HepG2 (cell line): ENCODE measurements around the gene SCT. TPM values are rescaled to one million over a fixed set of nuclear protein-coding genes. Genes with fewer than 3 reads are reported as not detected.
A peak's percentile ranks its signal among the peaks of the same experiment; 100 is the strongest.

ENCODE experiments used
- ATAC-seq: fragments of 200-7000 bp; cut with Tn5 transposase; 3 replicates; pipeline ENCODE4 v1.9.1; 2020; ENCODE audit warnings: mild to moderate bottlenecking, moderate library complexity
- BruUV-seq: library from RNA; stranded (reverse); fragments of 400-500 nt; replicated peaks from 2 replicates; lab custom pipeline; 2021; lab: Mats Ljungman, UMichigan
- CTCF ChIA-PET: fragments of 300-600 bp; formaldehyde crosslinking; extraction: SDS; loops from one replicate; lab custom pipeline; 2021; ENCODE audit warnings: low total read pairs, inconsistent platforms, low intra/inter-chr PET ratio; lab: Yijun Ruan, JAX
- POLR2A ChIA-PET: fragments of 350-600 bp; sonication (Branson Sonifier 250); formaldehyde crosslinking; loops from one replicate; lab custom pipeline; 2020; ENCODE audit warnings: antibody characterized with exemption, inconsistent platforms; lab: Yijun Ruan, JAX
- DNase-seq: peaks from one replicate; pipeline ENCODE4 v3.0.0-alpha.2; 2015; ENCODE audit warnings: low spot score
- FAIRE-seq: peaks from 3 replicates; lab custom pipeline; 2011; peaks lifted over from hg19 to GRCh38; lab: Jason Lieb, UNC
- H2AFZ ChIP-seq: one replicate; pipeline ENCODE4 v1.6.1; 2011; ENCODE audit warnings: low read length, inconsistent platforms
- H3K27ac ChIP-seq: fragments of 300-600 bp; 3 replicates; pipeline ENCODE4 v1.8.0; 2011; ENCODE audit warnings: mixed run types, mild to moderate bottlenecking, mixed read lengths, low read length, inconsistent platforms; ENCODE audit not compliant: insufficient read depth; ENCODE audit errors: extremely low read length
- H3K27me3 ChIP-seq, 2 experiments: fragments of 200-600 bp in 1 of 2; 2 replicates in 1 of 2; 3 replicates in 1 of 2; pipeline versions ENCODE4 v1.6.0 to v1.8.0; 2011; ENCODE audit warnings: low read length in 2 of 2, mild to moderate bottlenecking in 2 of 2, moderate library complexity in 2 of 2, inconsistent platforms in 1 of 2; ENCODE audit not compliant: insufficient read depth in 2 of 2, control insufficient read depth in 1 of 2
- H3K36me3 ChIP-seq, 2 experiments: fragments of 200-600 bp in 1 of 2; replicated peaks in 1 of 2; 2 replicates in 1 of 2; 3 replicates in 1 of 2; pipeline versions ENCODE4 v1.5.1 to v1.8.0; 2011; ENCODE audit warnings: low read length in 2 of 2, inconsistent platforms in 1 of 2; ENCODE audit not compliant: insufficient read depth in 2 of 2, control insufficient read depth in 1 of 2
- H3K4me1 ChIP-seq: 2 replicates; pipeline ENCODE4 v1.5.1; 2012; ENCODE audit warnings: low read length, inconsistent platforms; ENCODE audit not compliant: insufficient read depth
- H3K4me2 ChIP-seq: 2 replicates; pipeline ENCODE4 v1.6.0; 2011; ENCODE audit warnings: low read depth, low read length, inconsistent platforms
- H3K4me3 ChIP-seq, 3 experiments: fragments of 200-600 bp in 1 of 3; sonication (generic), shearing (Covaris generic) in 1 of 3; replicated peaks in 1 of 3; 2 replicates each; pipeline ENCODE4 v1.5.1; 2011 to 2016; ENCODE audit warnings: low read length in 3 of 3, inconsistent platforms in 2 of 3, low read depth in 2 of 3, mild to moderate bottlenecking in 2 of 3, control low read depth in 1 of 3, mixed read lengths in 1 of 3; ENCODE audit not compliant: insufficient read depth in 1 of 3
- H3K79me2 ChIP-seq: one replicate; pipeline ENCODE4 v1.6.1; 2011; ENCODE audit warnings: low read length, inconsistent platforms; ENCODE audit not compliant: insufficient read depth
- H3K9ac ChIP-seq: 2 replicates; pipeline ENCODE4 v1.6.0; 2011; ENCODE audit warnings: mild to moderate bottlenecking, low read depth, low read length, inconsistent platforms; ENCODE audit not compliant: insufficient read depth
- H3K9me3 ChIP-seq: 2 replicates; pipeline ENCODE4 v1.5.1; 2012; ENCODE audit warnings: mild to moderate bottlenecking, low read length
- H4K20me1 ChIP-seq: 2 replicates; pipeline ENCODE4 v1.6.0; 2011; ENCODE audit warnings: inconsistent platforms, mild to moderate bottlenecking, low read length, moderate library complexity; ENCODE audit not compliant: insufficient read depth
- EP300 ChIP-seq, 3 experiments: sonication (generic) in 1 of 3; formaldehyde crosslinking in 1 of 3; IDR thresholded peaks; 2 replicates each; pipeline versions ENCODE4 v1.5.1 to v1.6.1; 2011 to 2020; ENCODE audit warnings: low read depth in 2 of 3, low read length in 2 of 3, borderline replicate concordance in 1 of 3, improper control_type of control experiment in 1 of 3, mild to moderate bottlenecking in 1 of 3, missing genetic modification reagents in 1 of 3, moderate library complexity in 1 of 3
- GATAD1 ChIP-seq: IDR thresholded peaks from 2 replicates; pipeline ENCODE4 v1.6.1; 2016; ENCODE audit warnings: missing genetic modification reagents, missing compliant biosample characterization
- KDM2A ChIP-seq: sonication (generic); formaldehyde crosslinking; IDR thresholded peaks from 2 replicates; pipeline ENCODE4 v1.4.0; 2020; ENCODE audit warnings: low read depth, missing genetic modification reagents, borderline replicate concordance
- MTA3 ChIP-seq: sonication (generic); formaldehyde crosslinking; IDR thresholded peaks from 2 replicates; pipeline ENCODE4 v1.4.0; 2020; ENCODE audit warnings: missing genetic modification reagents
- MYC ChIP-seq: sonication (generic); formaldehyde crosslinking; IDR thresholded peaks from 2 replicates; pipeline ENCODE4 v1.9.0; 2021; ENCODE audit warnings: missing genetic modification reagents, borderline replicate concordance
- NFE2 ChIP-seq: sonication (generic); formaldehyde crosslinking; IDR thresholded peaks from 2 replicates; pipeline ENCODE4 v1.4.0; 2020; ENCODE audit warnings: missing genetic modification reagents
- NRL ChIP-seq: sonication (generic); formaldehyde crosslinking; IDR thresholded peaks from 2 replicates; pipeline ENCODE4 v1.5.0; 2020; ENCODE audit warnings: missing genetic modification reagents, mild to moderate bottlenecking, moderate library complexity, borderline replicate concordance
- POLR2A ChIP-seq, 2 experiments: IDR thresholded peaks; 2 replicates each; pipeline ENCODE4 v1.6.1; 2011; ENCODE audit warnings: low read depth in 2 of 2, low read length in 2 of 2, mild to moderate bottlenecking in 1 of 2, moderate library complexity in 1 of 2; ENCODE audit not compliant: insufficient read depth in 1 of 2
- RARA ChIP-seq: IDR thresholded peaks from 2 replicates; pipeline ENCODE4 v1.6.1; 2016; ENCODE audit warnings: missing genetic modification reagents, missing compliant biosample characterization
- RCOR2 ChIP-seq: IDR thresholded peaks from 2 replicates; pipeline ENCODE4 v1.6.1; 2016; ENCODE audit warnings: missing biosample characterization, missing genetic modification reagents
- SMARCE1 ChIP-seq: fragments of 450-650 bp; IDR thresholded peaks from 2 replicates; pipeline ENCODE4 v1.6.1; 2017; ENCODE audit warnings: borderline replicate concordance
- THYN1 ChIP-seq: sonication (generic); formaldehyde crosslinking; IDR thresholded peaks from 2 replicates; pipeline ENCODE4 v1.8.1; 2023; ENCODE audit warnings: low read depth, mild to moderate bottlenecking, moderate library complexity, missing genetic modification reagents, borderline replicate concordance
- ZBTB7B ChIP-seq: sonication (generic); formaldehyde crosslinking; IDR thresholded peaks from 2 replicates; pipeline ENCODE4 v1.4.0; 2020; ENCODE audit warnings: missing genetic modification reagents
- ZNF605 ChIP-seq: sonication (generic); formaldehyde crosslinking; IDR thresholded peaks from 2 replicates; pipeline ENCODE4 v1.8.0; 2022; ENCODE audit warnings: mild to moderate bottlenecking, missing genetic modification reagents
- ZNF891 ChIP-seq: sonication (generic); formaldehyde crosslinking; IDR thresholded peaks from 2 replicates; pipeline ENCODE4 v1.5.0; 2020; ENCODE audit warnings: mild to moderate bottlenecking, missing genetic modification reagents
- WGBS: methylation state at CpG from one replicate; pipeline ENCODE4 v1.1.6; 2017; ENCODE audit warnings: low lambda C conversion rate; 5-methylcytosine and 5-hydroxymethylcytosine counted together
- in situ Hi-C: cut with HindIII; loops from 2 replicates; pipeline ENCODE4 v1.10.0; 2017; ENCODE audit warnings: low pct_unique_long_range_greater_than_20kb; ENCODE audit not compliant: extremely low pct_ligation_motif_present
- intact Hi-C: fragments of 100-400 bp; cut with micrococcal nuclease; formaldehyde crosslinking; loops from one replicate; pipeline ENCODE4 v1.10.0; 2022; ENCODE audit not compliant: unreplicated experiment
- polyA plus RNA-seq, 8 experiments: library from polyadenylated mRNA; depleted of rRNA in 3 of 8; stranded (reverse) in 7 of 8; unstranded in 1 of 8; fragments of >200 nt; fragmentation: Illumina TruSeq in 4 of 8; extraction: Trizol in 4 of 8; gene quantifications; 2 replicates each; pipeline versions ENCODE4 v1.2.1 to v1.2.3, GENCODE V29; 2011 to 2016; ENCODE audit warnings: low read depth in 4 of 8, missing spikeins in 1 of 8, mixed read lengths in 1 of 8; ENCODE audit not compliant: insufficient read depth in 1 of 8
- total RNA-seq, 5 experiments: library from RNA; depleted of rRNA; stranded (reverse); fragments of >200 nt; fragmentation: Illumina TruSeq; extraction: Trizol; gene quantifications; 2 replicates each; pipeline ENCODE4 v1.2.3, GENCODE V29; 2016; ENCODE audit warnings: low read depth in 1 of 5
- TF ChIP-seq, protein P1 (sequence below): sonication (generic); formaldehyde crosslinking; IDR thresholded peaks from 2 replicates; pipeline ENCODE4 v1.8.1; 2022; ENCODE audit warnings: low read depth, mild to moderate bottlenecking, missing genetic modification reagents

The SCT gene
- total and polyA plus RNA-seq, 2 of the 13 experiments (the other 11 are each of a cell fraction or from before 2014, with no cell fraction given), result not detected

DNA sequence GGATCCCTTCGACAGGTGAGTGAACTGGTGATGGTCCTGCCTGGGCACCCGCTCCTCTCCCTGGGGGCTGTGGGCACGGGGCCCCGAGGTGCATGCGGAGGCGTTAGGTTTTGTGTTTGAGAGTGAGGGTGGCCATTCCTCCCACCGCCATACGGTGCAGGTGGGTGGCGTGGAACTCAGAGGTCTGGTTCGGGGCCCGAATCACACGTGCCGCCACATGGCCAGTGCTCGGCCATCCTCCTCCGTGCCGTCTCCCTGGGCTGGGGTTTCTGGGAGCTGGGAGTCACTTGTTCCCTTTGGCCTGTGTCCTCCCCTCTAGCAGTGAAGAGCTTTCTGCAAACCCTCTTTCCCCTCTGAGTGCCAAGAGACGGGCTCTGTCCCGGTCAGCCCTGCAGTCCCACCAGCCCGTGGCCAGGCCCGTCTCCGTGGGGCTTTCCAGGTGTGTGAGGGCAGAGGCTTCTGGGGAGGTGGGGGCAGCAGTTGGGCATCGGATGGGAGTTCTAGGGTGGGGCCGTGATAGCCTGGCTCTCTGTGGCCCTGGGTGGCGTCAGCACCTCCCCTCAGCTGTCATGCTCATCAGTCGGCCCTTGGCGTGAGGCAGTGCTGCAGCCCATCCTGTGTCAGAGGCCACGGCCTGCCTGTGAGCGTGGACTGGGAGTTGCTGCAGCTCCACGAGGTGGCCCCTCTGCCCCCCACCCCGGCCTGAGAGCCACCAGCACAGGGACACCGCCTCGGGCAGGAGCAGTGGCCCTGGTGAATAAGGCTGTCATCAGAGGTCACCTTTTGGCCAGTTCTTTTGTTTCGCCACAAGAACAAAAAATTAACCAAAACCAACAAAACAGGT is 21.5 kb downstream of the SCT start:
- Histone ChIP-seq H3K4me3 (no peak overlapping the region), H3K9me3 (no peaks in the 10 kb centered on the region), H3K4me2 (no peak overlapping the region), H4K20me1 (0 out of 2 replicates have a peak, but pooled peaks cover 4% of the 10 kb centered on the region), H3K4me1 (no peaks in the 10 kb centered on the region)
- intact Hi-C loops, result no loop called here
- 98% methylated on average over 17 of the region's 33 CpGs for WGBS
- DNase-seq, result no peak
- TF ChIP-seq ZBTB7B (CRISPR knock-in tag) (no peak), NFE2 (CRISPR knock-in tag) (no peak), RCOR2 (CRISPR knock-in tag) (no peak), POLR2A (IDR thresholded peaks at IDR 0.05; ENCODE audit: insufficient read depth in 1 of 2, low read depth in 2 of 2, low read length in 2 of 2) (0 out of 4 replicates have a peak, but pooled peaks of 1 of the 2 experiments have one; percentile 22)
- TF ChIP-seq, all 625 proteins: peak for 1
- CTCF ChIA-PET, result no interaction called here
- peaks cover 42 to 90% of the 10 kb centered on the region in 2 experiments; a peak in 4 of 5 replicates for H3K36me3 ChIP-seq
- H3K27me3 ChIP-seq, result no peaks in the 10 kb centered on the region
- H3K79me2 ChIP-seq, result no peaks in the 10 kb centered on the region
- in situ Hi-C loops, result no loop called here
- no peak overlapping the region for H3K9ac ChIP-seq
- H2AFZ ChIP-seq, result no peak overlapping the region
- no peak overlapping the region for H3K27ac ChIP-seq
- ATAC-seq, result no peak
- FAIRE-seq, result no peak
- POLR2A ChIA-PET, result no interaction called here
- BruUV-seq, result no TSS peak

DNA sequence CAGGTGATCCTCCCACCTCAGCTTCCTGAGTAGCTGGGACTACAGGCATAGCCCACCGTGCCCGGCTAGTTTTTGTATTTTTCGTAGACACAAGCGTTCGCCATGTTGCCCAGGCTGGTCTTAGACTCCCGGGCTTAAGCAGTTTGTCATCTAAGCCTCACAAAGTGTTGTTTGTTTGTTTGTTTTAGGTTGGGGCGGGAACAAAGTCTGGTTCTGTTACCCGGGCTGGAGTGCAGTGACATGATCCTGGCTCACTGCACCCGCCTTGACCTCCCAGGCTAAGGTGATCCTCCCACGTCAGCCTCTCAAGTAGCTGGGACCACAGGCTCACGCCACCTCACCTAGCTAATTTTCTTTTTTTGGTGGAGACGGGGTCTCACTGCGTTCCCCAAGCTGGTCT is 23.8 kb downstream of the SCT start:
- FAIRE-seq (no peak), DNase-seq (no peak), ATAC-seq (no peak)
- Histone ChIP-seq H3K4me1 (no peaks in the 10 kb centered on the region), H2AFZ (no peak overlapping the region), H3K36me3 (peaks cover 45 to 85% of the 10 kb centered on the region in 2 experiments), H3K79me2 (no peaks in the 10 kb centered on the region), H3K27ac (no peak overlapping the region), H4K20me1 (0 out of 2 replicates have a peak, but pooled peaks cover 4% of the 10 kb centered on the region), H3K9ac (no peak overlapping the region), H3K9me3 (no peaks in the 10 kb centered on the region), H3K27me3 (no peaks in the 10 kb centered on the region), H3K4me3 (no peak overlapping the region), H3K4me2 (no peak overlapping the region)
- BruUV-seq, result no TSS peak
- WGBS, result 94% methylated on average over 13 of the region's 13 CpGs
- ChIA-PET CTCF (no interaction called here), POLR2A (no interaction called here)
- TF ChIP-seq MYC (CRISPR knock-in tag) (no peak), KDM2A (CRISPR knock-in tag) (no peak), RARA (no peak), ZNF891 (CRISPR knock-in tag) (0 out of 2 replicates have a peak, but pooled peaks have one; percentile 39), EP300 (IDR thresholded peaks at IDR 0.05; ENCODE audit: low read depth in 2 of 2, low read length in 2 of 2) (no peak), EP300 (CRISPR knock-in tag; IDR thresholded peaks at IDR 0.05; ENCODE audit: borderline replicate concordance) (no peak), MTA3 (CRISPR knock-in tag) (no peak), THYN1 (CRISPR knock-in tag) (no peak), ZNF605 (CRISPR knock-in tag) (no peak), NRL (0 out of 2 replicates have a peak, but pooled peaks have one; percentile 50), GATAD1 (CRISPR knock-in tag) (no peak), SMARCE1 (no peak)
- TF ChIP-seq, protein P1, sequence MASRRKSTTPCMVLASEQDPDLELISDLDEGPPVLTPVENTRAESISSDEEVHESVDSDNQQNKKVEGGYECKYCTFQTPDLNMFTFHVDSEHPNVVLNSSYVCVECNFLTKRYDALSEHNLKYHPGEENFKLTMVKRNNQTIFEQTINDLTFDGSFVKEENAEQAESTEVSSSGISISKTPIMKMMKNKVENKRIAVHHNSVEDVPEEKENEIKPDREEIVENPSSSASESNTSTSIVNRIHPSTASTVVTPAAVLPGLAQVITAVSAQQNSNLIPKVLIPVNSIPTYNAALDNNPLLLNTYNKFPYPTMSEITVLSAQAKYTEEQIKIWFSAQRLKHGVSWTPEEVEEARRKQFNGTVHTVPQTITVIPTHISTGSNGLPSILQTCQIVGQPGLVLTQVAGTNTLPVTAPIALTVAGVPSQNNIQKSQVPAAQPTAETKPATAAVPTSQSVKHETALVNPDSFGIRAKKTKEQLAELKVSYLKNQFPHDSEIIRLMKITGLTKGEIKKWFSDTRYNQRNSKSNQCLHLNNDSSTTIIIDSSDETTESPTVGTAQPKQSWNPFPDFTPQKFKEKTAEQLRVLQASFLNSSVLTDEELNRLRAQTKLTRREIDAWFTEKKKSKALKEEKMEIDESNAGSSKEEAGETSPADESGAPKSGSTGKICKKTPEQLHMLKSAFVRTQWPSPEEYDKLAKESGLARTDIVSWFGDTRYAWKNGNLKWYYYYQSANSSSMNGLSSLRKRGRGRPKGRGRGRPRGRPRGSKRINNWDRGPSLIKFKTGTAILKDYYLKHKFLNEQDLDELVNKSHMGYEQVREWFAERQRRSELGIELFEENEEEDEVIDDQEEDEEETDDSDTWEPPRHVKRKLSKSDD (CRISPR knock-in tag), result no peak
- intact Hi-C loops (no loop called here), in situ Hi-C loops (no loop called here)
